HepG2 (cell line): ENCODE measurements around the gene ATG2A. TPM values are rescaled to one million over a fixed set of nuclear protein-coding genes. Genes with fewer than 3 reads are reported as not detected.

ENCODE experiments used
- GABPB1 ChIP-seq: IDR thresholded peaks from 2 replicates; pipeline ENCODE4 v1.6.1; 2016; ENCODE audit warnings: mild to moderate bottlenecking, missing genetic modification reagents, moderate library complexity, missing compliant biosample characterization
- GATA4 ChIP-seq: sonication (generic); IDR thresholded peaks from 2 replicates; pipeline ENCODE4 v1.6.1; 2016; ENCODE audit warnings: antibody characterized with exemption, low read depth, borderline replicate concordance
- MBD4 ChIP-seq: IDR thresholded peaks from 2 replicates; pipeline ENCODE4 v1.6.1; 2012; ENCODE audit warnings: low read length, inconsistent platforms, borderline replicate concordance
- MNT ChIP-seq: fragments of 450-650 bp; IDR thresholded peaks from 2 replicates; pipeline ENCODE4 v1.6.1; 2016
- NBN ChIP-seq: fragments of 450-650 bp; conservative IDR thresholded peaks from 2 replicates; pipeline ENCODE4 v1.6.1; 2017
- PCBP1 ChIP-seq: fragments of 200-400 bp; formaldehyde crosslinking; IDR thresholded peaks from 2 replicates; pipeline ENCODE4 v1.6.1; 2017; ENCODE audit warnings: mild to moderate bottlenecking, low read depth, low read length, borderline replicate concordance
- PLSCR1 ChIP-seq: sonication (generic); formaldehyde crosslinking; IDR thresholded peaks from 2 replicates; pipeline ENCODE4 v1.5.0; 2020; ENCODE audit warnings: missing genetic modification reagents, mild to moderate bottlenecking, borderline replicate concordance
- REL ChIP-seq: sonication (generic); formaldehyde crosslinking; conservative IDR thresholded peaks from 2 replicates; pipeline ENCODE4 v1.8.0; 2022; ENCODE audit warnings: mild to moderate bottlenecking, missing genetic modification reagents, moderate library complexity
- RFX3 ChIP-seq: IDR thresholded peaks from 2 replicates; pipeline ENCODE4 v1.6.1; 2016; ENCODE audit warnings: missing biosample characterization, missing genetic modification reagents
- SNAPC2 ChIP-seq: sonication (generic); formaldehyde crosslinking; IDR thresholded peaks from 2 replicates; pipeline ENCODE4 v1.8.1; 2022; ENCODE audit warnings: mild to moderate bottlenecking, missing genetic modification reagents
- SNAPC4 ChIP-seq: sonication (generic); formaldehyde crosslinking; IDR thresholded peaks from 2 replicates; pipeline ENCODE4 v1.4.0; 2020; ENCODE audit warnings: mild to moderate bottlenecking, missing genetic modification reagents
- ZBTB3 ChIP-seq: sonication (generic); formaldehyde crosslinking; IDR thresholded peaks from 2 replicates; pipeline ENCODE4 v1.4.0; 2020; ENCODE audit warnings: low read depth, mild to moderate bottlenecking, moderate library complexity, missing genetic modification reagents, borderline replicate concordance
- ZNF24 ChIP-seq: fragments of 450-650 bp; IDR thresholded peaks from 2 replicates; pipeline ENCODE4 v1.6.1; 2017; ENCODE audit warnings: antibody characterized with exemption, mild to moderate bottlenecking
- polyA plus RNA-seq, 8 experiments: library from polyadenylated mRNA; depleted of rRNA in 3 of 8; stranded (reverse) in 7 of 8; unstranded in 1 of 8; fragments of >200 nt; fragmentation: Illumina TruSeq in 4 of 8; extraction: Trizol in 4 of 8; gene quantifications; 2 replicates each; pipeline versions ENCODE4 v1.2.1 to v1.2.3, GENCODE V29; 2011 to 2016; ENCODE audit warnings: low read depth in 4 of 8, missing spikeins in 1 of 8, mixed read lengths in 1 of 8; ENCODE audit not compliant: insufficient read depth in 1 of 8
- total RNA-seq, 5 experiments: library from RNA; depleted of rRNA; stranded (reverse); fragments of >200 nt; fragmentation: Illumina TruSeq; extraction: Trizol; gene quantifications; 2 replicates each; pipeline ENCODE4 v1.2.3, GENCODE V29; 2016; ENCODE audit warnings: low read depth in 1 of 5
- TF ChIP-seq, protein P1 (sequence below): sonication (generic); formaldehyde crosslinking; IDR thresholded peaks from 2 replicates; pipeline ENCODE4 v1.4.0; 2020; ENCODE audit warnings: missing genetic modification reagents
- TF ChIP-seq, protein P2 (sequence below): sonication (generic); formaldehyde crosslinking; IDR thresholded peaks from 2 replicates; pipeline ENCODE4 v1.5.0; 2020; ENCODE audit warnings: mild to moderate bottlenecking, missing genetic modification reagents

ATG2A gene
- total and polyA plus RNA-seq, 2 of the 13 experiments (the other 11 are each of a cell fraction or from before 2014, with no cell fraction given) = 6.7 to 8.0 TPM

DNA sequence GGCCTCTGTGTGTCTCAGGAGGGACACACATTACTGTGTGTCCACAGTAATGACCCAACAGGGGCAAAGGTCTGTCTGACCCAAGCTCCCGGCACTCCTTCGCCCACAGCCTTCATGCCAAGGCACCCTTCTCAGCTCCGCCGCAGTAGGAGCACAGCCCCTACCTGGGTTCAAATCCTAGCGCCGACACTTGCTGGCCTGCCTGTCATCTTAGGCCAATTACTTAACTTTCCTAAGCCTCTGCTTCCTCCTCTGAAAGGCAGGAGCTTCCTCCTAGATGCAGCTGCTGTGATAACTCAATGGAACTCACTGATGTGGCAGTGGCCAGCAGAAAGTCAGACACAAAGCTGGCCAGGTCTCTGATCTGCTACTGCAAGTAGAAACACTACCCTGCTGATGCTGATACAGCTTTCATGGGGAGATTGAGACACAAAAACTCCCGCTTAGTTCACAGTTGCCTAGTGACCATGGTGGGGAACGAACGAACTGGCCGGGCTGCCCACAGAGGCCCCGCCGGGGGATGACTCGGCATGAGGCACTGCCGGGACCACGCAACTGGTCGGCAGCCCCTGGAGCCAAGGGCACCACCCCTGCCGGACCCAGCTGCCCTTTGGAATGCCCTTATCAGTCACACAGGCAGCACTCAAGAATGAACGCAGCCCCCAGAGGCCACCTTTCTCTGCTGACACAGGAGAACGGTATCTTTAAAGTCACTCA lies 46.7 kb downstream of the ATG2A start (continued):
- TF ChIP-seq SNAPC4 (no peak), NBN (no peak), MNT (no peak), RFX3 (CRISPR knock-in tag) (peak; percentile 29; the same call in 1 of the 2 replicates), GABPB1 (CRISPR knock-in tag) (peak; percentile 34; the same call in 1 of the 2 replicates), REL (CRISPR knock-in tag) (no peak), SNAPC2 (CRISPR knock-in tag) (no peak), ZBTB3 (no peak), PCBP1 (no peak), ZNF24 (no peak), GATA4 (no peak; the same call in 1 of the 2 replicates), MBD4 (no peak), PLSCR1 (CRISPR knock-in tag) (no peak)
- TF ChIP-seq, protein P1, sequence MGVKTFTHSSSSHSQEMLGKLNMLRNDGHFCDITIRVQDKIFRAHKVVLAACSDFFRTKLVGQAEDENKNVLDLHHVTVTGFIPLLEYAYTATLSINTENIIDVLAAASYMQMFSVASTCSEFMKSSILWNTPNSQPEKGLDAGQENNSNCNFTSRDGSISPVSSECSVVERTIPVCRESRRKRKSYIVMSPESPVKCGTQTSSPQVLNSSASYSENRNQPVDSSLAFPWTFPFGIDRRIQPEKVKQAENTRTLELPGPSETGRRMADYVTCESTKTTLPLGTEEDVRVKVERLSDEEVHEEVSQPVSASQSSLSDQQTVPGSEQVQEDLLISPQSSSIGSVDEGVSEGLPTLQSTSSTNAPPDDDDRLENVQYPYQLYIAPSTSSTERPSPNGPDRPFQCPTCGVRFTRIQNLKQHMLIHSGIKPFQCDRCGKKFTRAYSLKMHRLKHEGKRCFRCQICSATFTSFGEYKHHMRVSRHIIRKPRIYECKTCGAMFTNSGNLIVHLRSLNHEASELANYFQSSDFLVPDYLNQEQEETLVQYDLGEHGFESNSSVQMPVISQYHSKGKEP (CRISPR knock-in tag) = no peak
- TF ChIP-seq, protein P2, sequence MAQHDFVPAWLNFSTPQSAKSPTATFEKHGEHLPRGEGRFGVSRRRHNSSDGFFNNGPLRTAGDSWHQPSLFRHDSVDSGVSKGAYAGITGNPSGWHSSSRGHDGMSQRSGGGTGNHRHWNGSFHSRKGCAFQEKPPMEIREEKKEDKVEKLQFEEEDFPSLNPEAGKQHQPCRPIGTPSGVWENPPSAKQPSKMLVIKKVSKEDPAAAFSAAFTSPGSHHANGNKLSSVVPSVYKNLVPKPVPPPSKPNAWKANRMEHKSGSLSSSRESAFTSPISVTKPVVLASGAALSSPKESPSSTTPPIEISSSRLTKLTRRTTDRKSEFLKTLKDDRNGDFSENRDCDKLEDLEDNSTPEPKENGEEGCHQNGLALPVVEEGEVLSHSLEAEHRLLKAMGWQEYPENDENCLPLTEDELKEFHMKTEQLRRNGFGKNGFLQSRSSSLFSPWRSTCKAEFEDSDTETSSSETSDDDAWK (CRISPR knock-in tag) = no peak
